Stomach (tissue), 4 donors: Measurements from ENCODE around the gene FURIN.

ENCODE experiments used
- CTCF ChIP-seq, 7 experiments: fragments of 450-650 bp in 4 of 7; fragments of 200-600 bp in 3 of 7; sonication (generic) in 3 of 7; IDR thresholded peaks; one replicate each; pipeline ENCODE4 v1.5.1; 2016 to 2019; ENCODE audit warnings: antibody characterized with exemption in 7 of 7, control low read depth in 2 of 7, mild to moderate bottlenecking in 1 of 7
- EP300 ChIP-seq: sonication (generic); formaldehyde crosslinking; IDR thresholded peaks from one replicate; pipeline ENCODE4 v1.6.1; 2017; ENCODE audit warnings: antibody characterized with exemption
- POLR2AphosphoS5 ChIP-seq, 3 donors: sonication (generic); formaldehyde crosslinking; IDR thresholded peaks; one replicate each; pipeline ENCODE4 v1.6.1; 2016; ENCODE audit warnings: antibody characterized with exemption in 3 of 3

- TF ChIP-seq EP300 (no peak), CTCF (IDR thresholded peaks at IDR 0.05) (no peak), POLR2AphosphoS5 (IDR thresholded peaks at IDR 0.05) (no peak)
Observed at GRCh38 chr15:90868261-90868689, at the start of gene FURIN.
